PFSK-1 (cell line): ENCODE results near the gene NLGN2.

Experiments
- FOXP2 ChIP-seq: optimal IDR thresholded peaks from 2 replicates; pipeline ENCODE3; 2011; ENCODE audit warnings: borderline replicate concordance, control low read depth, inconsistent platforms; ENCODE audit not compliant: insufficient read depth; ENCODE audit errors: extremely low read length, extremely low read depth
- POLR2AphosphoS5 ChIP-seq: IDR thresholded peaks from 2 replicates; pipeline ENCODE4 v1.6.1; 2012; ENCODE audit warnings: low read depth, mild to moderate bottlenecking, control low read depth, low read length, moderate library complexity
- SIN3A ChIP-seq: IDR thresholded peaks from 2 replicates; pipeline ENCODE4 v1.6.1; 2012; ENCODE audit warnings: mild to moderate bottlenecking, low read length, moderate library complexity, borderline replicate concordance; ENCODE audit not compliant: insufficient read depth
- TAF1 ChIP-seq: IDR thresholded peaks from 2 replicates; pipeline ENCODE4 v1.6.1; 2012; ENCODE audit warnings: low read length, control low read depth, borderline replicate concordance; ENCODE audit not compliant: insufficient read depth
- TF ChIP-seq, protein P1 (sequence below), 2 experiments: IDR thresholded peaks; 2 replicates each; pipeline versions ENCODE4 v1.6.1 to v1.8.0; 2011 to 2012; ENCODE audit warnings: low read depth in 2 of 2, low read length in 2 of 2, control low read depth in 1 of 2, inconsistent platforms in 1 of 2, mild to moderate bottlenecking in 1 of 2, moderate library complexity in 1 of 2; ENCODE audit not compliant: insufficient read depth in 1 of 2

The NLGN2 gene

DNA sequence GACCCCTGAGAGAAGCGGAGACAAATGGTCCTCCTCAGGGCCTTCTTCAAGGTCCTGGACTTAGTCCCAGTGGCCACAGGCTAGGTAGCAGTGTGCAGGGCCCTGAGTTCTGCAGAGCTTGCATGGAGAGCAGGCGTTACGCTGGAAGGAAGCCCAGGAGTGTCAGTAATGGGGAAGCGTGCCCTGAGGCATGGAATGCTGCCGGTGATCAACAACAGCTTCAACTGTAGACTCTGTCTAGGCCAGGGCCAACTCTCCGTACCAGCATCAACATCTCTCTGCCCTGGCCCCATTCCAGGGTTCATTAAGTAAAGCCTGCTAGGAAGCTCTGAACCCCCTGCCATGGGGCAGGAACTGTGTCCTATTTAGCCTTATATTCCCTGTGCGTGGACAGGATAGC is 27.3 kb upstream of the NLGN2 start:
- TF ChIP-seq FOXP2 (no peak), SIN3A (no peak), TAF1 (no peak), POLR2AphosphoS5 (no peak)
- TF ChIP-seq, protein P1, sequence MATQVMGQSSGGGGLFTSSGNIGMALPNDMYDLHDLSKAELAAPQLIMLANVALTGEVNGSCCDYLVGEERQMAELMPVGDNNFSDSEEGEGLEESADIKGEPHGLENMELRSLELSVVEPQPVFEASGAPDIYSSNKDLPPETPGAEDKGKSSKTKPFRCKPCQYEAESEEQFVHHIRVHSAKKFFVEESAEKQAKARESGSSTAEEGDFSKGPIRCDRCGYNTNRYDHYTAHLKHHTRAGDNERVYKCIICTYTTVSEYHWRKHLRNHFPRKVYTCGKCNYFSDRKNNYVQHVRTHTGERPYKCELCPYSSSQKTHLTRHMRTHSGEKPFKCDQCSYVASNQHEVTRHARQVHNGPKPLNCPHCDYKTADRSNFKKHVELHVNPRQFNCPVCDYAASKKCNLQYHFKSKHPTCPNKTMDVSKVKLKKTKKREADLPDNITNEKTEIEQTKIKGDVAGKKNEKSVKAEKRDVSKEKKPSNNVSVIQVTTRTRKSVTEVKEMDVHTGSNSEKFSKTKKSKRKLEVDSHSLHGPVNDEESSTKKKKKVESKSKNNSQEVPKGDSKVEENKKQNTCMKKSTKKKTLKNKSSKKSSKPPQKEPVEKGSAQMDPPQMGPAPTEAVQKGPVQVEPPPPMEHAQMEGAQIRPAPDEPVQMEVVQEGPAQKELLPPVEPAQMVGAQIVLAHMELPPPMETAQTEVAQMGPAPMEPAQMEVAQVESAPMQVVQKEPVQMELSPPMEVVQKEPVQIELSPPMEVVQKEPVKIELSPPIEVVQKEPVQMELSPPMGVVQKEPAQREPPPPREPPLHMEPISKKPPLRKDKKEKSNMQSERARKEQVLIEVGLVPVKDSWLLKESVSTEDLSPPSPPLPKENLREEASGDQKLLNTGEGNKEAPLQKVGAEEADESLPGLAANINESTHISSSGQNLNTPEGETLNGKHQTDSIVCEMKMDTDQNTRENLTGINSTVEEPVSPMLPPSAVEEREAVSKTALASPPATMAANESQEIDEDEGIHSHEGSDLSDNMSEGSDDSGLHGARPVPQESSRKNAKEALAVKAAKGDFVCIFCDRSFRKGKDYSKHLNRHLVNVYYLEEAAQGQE (IDR thresholded peaks at IDR 0.05; ENCODE audit: insufficient read depth in 1 of 2, low read depth in 2 of 2, low read length in 2 of 2) = no peak

DNA sequence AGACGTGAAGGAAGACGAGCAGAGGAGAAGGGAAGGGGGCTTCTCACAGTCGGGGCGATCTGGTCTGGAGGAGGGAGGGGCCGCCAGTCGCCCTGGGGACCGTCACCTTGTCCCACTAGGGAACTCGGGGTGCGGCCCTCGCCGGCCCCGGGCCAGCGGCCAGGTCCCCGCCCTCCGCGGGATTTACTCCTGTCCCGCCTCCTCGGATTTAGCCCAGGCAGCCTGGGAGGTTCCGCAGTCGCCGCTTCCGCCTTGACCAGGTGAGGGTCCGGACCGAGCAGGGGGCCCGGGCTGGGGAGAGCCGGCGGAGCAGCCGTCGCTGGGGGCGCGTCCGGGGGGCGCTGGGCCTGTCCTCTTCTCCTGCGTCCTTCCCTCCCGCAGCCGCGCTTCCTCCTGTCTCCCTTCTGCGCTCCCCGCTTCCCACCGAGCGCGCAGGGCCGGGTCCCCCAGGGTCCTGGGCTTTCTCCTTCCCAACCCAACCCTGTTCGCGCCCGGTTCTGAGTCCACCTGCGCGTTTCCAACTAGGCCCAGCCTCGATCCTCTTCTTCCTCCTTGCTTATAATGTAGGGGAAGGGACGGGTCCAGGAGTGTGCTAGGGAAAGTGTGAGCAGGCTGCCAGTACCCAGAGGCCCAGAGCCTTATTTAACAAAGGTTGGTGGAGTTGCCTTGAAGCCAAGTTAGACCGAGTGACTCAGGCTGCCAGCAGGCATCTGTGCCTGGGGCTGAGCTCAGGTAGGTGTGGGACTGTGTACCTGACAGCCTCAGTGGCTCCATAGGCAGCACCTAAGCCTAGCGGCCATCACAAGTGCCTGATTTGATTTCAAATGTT is 26.6 kb upstream of the NLGN2 start, which contains the start of gene TNK1:
Gene TNK1 (plus strand): TSS at position 235 of the 829 bp plus-strand sequence. CDS start 1,838 bp downstream, outside the sequence.
- TF ChIP-seq SIN3A (no peak), FOXP2 (no peak), POLR2AphosphoS5 (no peak), TAF1 (no peak)
- TF ChIP-seq, protein P1 (IDR thresholded peaks at IDR 0.05; ENCODE audit: insufficient read depth in 1 of 2, low read depth in 2 of 2, low read length in 2 of 2) = no peak

DNA sequence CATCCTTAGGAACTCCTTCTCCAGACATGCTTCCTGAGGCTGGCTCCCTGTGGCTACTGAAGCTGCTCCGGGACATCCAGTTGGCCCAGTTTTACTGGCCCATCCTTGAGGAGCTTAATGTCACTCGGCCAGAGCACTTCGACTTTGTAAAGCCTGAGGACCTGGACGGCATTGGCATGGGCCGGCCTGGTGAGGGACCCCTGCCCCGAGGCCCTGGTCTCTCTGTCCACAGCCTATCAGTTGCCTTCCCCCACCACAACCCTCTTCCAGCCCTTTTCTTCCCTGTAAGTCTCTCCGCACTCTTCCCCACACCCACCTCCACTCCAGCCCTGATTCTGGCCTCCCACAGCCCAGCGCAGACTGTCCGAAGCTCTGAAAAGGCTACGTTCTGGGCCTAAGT is 24.7 kb upstream of the NLGN2 start:
- no peak for TF ChIP-seq SIN3A
- TF ChIP-seq FOXP2 = no peak
- no peak for TF ChIP-seq TAF1
- no peak for TF ChIP-seq POLR2AphosphoS5
- TF ChIP-seq, protein P1 (IDR thresholded peaks at IDR 0.05; ENCODE audit: insufficient read depth in 1 of 2, low read depth in 2 of 2, low read length in 2 of 2) = no peak

DNA sequence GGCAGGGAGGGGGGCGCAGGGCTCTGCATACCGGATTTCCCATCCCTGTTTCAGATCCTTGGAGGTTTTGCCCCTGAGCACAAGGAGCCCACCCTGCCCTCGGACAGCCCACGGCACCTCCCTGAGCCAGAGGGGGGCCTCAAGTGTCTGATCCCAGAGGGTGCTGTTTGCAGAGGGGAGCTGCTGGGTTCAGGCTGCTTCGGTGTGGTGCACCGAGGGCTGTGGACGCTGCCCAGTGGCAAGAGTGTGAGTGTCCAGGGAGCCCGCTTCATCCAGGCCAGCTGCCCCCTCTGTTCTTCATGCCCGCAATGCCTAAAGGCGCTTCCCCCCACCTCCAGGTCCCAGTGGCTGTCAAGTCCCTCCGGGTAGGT is 24.3 kb upstream of the NLGN2 start:
- no peak for TF ChIP-seq FOXP2
- TF ChIP-seq, protein P1 (IDR thresholded peaks at IDR 0.05; ENCODE audit: insufficient read depth in 1 of 2, low read depth in 2 of 2, low read length in 2 of 2) = no peak
- TF ChIP-seq POLR2AphosphoS5 = no peak
- no peak for TF ChIP-seq TAF1
- no peak for TF ChIP-seq SIN3A
